GM04503 (cell line): ENCODE data around the gene DPYD.

Source experiments
- DNase-seq: peaks from one replicate; pipeline ENCODE4 v3.0.0-alpha.2; 2012; ENCODE audit warnings: low read depth

The DPYD gene

DNA sequence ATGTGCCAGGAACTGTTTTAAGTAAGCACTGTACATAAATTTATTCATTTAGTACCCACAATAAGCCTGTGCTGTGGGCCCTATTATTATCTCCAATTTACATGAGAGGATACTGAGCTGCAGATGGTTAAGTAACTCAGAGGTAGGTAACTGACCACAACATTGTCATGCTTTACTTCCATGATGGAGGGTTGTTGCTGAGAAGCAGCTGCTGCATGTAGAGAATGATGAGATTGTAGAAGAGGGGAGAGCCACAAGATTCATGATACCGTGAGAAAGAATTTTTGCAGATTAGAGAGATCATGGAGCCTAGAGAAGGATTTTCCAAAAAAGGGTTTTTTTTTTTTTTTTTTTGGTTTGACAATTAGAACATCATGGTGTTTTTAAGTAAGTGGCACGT is 886.2 kb downstream of the DPYD start:
- no peak for DNase-seq

DNA sequence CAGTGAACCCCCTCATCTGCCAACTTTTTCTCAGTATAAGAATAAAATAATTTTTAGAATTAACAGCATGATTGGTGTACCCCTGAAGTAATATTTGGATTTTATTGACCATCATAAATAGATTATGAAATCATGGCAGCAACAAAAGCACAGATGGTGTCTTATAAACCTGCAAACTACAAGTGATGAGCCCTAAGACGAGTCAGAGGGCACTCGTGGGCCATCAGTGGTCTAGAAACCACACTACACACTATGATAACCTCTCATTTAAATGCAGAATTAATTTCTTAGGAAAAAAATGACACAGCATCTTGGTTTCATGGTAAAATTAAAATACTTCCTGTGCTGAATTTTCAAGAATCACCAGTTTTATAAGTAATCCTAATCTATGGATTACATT is 886.9 kb downstream of the DPYD start:
- no peak for DNase-seq
